ENCODE measurements around the gene WLS. TPM values are rescaled to one million over a fixed set of nuclear protein-coding genes. Genes with fewer than 3 reads are reported as not detected.

Gene WLS
- total RNA-seq, 1 donor from 2014 or later: 306 TPM

DNA sequence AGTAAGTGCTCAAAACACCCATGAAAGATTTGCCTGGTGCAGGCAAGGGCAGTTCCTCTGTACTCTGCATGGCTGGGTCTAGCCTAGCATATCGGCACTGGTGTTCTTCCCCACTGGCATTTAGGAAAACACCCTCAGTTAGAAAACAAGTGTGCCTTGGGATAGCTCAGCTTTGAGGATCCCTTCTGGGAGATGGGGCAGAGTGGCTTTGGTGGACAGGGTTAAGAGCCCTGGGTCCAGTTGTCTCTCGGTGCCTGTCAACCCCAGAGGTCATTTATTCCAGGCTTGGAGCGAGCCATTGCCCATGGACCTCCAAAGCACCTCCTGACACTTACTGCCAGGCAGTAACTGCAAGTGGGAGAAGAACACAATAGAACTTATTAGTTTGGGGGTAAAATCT, 101.1 kb downstream of the WLS start:
- H3K27me3 Mint-ChIP-seq: no peaks in the 10 kb centered on the region
- H3K9me3 Mint-ChIP-seq: no peaks in the 10 kb centered on the region
- TF ChIP-seq, protein P1, sequence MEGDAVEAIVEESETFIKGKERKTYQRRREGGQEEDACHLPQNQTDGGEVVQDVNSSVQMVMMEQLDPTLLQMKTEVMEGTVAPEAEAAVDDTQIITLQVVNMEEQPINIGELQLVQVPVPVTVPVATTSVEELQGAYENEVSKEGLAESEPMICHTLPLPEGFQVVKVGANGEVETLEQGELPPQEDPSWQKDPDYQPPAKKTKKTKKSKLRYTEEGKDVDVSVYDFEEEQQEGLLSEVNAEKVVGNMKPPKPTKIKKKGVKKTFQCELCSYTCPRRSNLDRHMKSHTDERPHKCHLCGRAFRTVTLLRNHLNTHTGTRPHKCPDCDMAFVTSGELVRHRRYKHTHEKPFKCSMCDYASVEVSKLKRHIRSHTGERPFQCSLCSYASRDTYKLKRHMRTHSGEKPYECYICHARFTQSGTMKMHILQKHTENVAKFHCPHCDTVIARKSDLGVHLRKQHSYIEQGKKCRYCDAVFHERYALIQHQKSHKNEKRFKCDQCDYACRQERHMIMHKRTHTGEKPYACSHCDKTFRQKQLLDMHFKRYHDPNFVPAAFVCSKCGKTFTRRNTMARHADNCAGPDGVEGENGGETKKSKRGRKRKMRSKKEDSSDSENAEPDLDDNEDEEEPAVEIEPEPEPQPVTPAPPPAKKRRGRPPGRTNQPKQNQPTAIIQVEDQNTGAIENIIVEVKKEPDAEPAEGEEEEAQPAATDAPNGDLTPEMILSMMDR (conservative IDR thresholded peaks at IDR 0.05): no peak
- no peak for DNase-seq (ENCODE audit: extremely low spot score, unreplicated experiment)
- peaks cover 36% of the 10 kb centered on the region for H3K36me3 Mint-ChIP-seq
- H3K4me1 Mint-ChIP-seq (ENCODE audit: unreplicated experiment): peaks cover 3% of the 10 kb centered on the region
- H3K4me3 Mint-ChIP-seq: no peak overlapping the region
- no peak overlapping the region for H3K27ac Mint-ChIP-seq

DNA sequence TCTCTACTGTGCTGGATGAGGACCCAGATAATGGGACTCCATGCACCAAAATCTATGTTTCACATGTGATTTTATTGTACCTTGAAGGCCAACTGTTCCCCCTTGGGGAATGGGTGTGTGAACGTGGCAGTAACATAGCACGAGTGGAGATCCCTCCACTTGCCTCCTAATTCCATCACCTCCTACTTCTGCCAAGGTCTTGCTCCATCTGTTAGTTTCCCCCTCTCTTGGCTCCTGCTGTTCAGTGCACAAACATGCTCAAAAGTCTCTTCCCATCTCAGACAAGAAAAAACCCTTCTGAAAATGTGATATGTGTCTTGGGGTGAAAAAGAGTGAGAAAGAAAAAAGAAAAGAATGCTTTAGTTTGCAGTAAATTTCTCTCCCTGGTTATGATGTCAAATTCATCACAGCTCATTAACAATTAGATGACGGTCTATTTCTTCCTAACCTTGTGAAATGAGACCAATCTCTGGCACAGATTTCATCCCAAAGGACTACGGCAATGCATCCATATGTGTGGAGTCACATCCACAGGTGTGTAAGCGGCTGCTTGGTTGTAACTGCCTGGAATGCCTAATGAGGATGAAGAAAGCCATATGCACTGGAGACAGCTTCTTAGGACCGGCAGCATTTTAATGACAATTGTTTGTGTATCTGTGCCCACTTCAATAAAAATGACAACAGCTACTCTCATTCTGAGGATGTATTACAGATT, 102.6 kb downstream of the WLS start:
- H3K4me1 Mint-ChIP-seq (ENCODE audit: unreplicated experiment): peaks cover 3% of the 10 kb centered on the region
- H3K27ac Mint-ChIP-seq: no peak overlapping the region
- no peak for DNase-seq (ENCODE audit: extremely low spot score, unreplicated experiment)
- H3K9me3 Mint-ChIP-seq: no peaks in the 10 kb centered on the region
- H3K4me3 Mint-ChIP-seq: no peak overlapping the region
- H3K27me3 Mint-ChIP-seq: no peaks in the 10 kb centered on the region
- TF ChIP-seq, protein P1 (conservative IDR thresholded peaks at IDR 0.05): no peak
- H3K36me3 Mint-ChIP-seq: peaks cover 32% of the 10 kb centered on the region

DNA sequence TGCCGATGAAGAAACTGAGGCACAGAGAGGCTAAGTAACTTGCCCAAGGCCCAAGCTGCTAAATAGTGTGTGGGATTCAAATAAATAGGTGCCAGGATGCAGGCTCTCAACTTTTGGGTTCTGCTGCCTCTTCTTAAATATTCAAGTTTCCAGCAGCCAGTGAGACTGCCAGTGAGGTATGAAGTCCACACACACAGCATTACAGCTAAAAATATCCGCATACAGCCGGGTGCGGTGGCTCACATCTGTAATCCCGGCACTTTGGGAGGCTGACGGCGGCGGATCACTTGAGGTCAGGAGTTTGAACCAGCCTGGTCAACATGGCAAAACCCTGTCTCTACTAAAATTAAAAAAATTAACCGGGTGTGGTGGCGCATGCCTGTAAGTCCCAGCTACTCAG, 103.5 kb downstream of the WLS start:
- H3K27me3 Mint-ChIP-seq: no peaks in the 10 kb centered on the region
- H3K4me3 Mint-ChIP-seq: no peak overlapping the region
- no peaks in the 10 kb centered on the region for H3K9me3 Mint-ChIP-seq
- DNase-seq (ENCODE audit: extremely low spot score, unreplicated experiment): no peak
- H3K27ac Mint-ChIP-seq: no peak overlapping the region
- peaks cover 3% of the 10 kb centered on the region for H3K4me1 Mint-ChIP-seq (ENCODE audit: unreplicated experiment)
- TF ChIP-seq, protein P1 (conservative IDR thresholded peaks at IDR 0.05): no peak
- peaks cover 27% of the 10 kb centered on the region for H3K36me3 Mint-ChIP-seq

DNA sequence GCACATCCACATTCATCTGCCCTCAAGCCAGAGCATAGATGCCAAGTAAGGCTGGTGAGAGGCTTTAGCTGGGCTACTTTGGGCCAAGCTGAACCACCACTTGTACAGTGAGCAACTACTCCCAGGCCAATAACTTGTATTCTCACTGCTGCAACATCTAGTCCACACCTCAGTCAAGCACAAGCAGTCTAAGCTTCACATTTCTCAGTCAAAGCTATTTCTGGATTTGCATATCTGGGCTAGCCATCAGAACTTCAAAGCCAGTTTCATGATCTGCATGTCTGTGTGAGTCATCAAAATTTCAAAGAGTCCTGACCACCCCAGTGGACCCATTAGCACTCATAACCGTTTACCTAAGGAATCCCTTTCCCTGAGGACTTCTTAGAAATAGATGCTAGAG, 104.2 kb downstream of the WLS start:
- Mint-ChIP-seq H3K4me1 (ENCODE audit: unreplicated experiment) (peaks cover 3% of the 10 kb centered on the region), H3K27ac (no peak overlapping the region)
- no peak for DNase-seq (ENCODE audit: extremely low spot score, unreplicated experiment)

DNA sequence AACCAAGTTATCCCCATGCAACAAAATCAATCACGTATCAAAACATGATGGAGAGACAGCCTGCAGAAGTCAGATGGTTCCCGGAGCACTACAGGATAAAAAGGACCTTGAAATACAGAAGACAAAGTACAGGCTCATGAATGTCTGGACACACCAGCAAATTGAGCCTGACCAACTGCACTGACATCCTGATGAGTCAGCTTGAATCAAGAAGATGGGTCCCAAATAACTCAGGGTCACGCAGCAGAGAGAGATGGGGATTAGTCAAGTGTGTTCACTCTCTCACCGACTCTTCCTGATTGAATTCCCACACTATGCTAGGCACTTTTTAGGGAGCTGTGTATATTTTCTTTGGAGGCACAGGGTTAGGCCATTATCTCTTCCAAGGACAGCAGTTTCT, 110.8 kb downstream of the WLS start:
- DNase-seq (ENCODE audit: extremely low spot score, unreplicated experiment): no peak

More for the DNA sequence above, 104.2 kb downstream of the WLS start:
- peaks cover 20% of the 10 kb centered on the region for H3K36me3 Mint-ChIP-seq
- H3K9me3 Mint-ChIP-seq: no peaks in the 10 kb centered on the region
- H3K4me3 Mint-ChIP-seq: no peak overlapping the region
- TF ChIP-seq, protein P1 (conservative IDR thresholded peaks at IDR 0.05): no peak
- H3K27me3 Mint-ChIP-seq: no peaks in the 10 kb centered on the region

More for the DNA sequence above, 110.8 kb downstream of the WLS start:
- H3K4me1 Mint-ChIP-seq (ENCODE audit: unreplicated experiment): peaks cover 12% of the 10 kb centered on the region
- TF ChIP-seq, protein P1 (conservative IDR thresholded peaks at IDR 0.05): no peak
- no peaks in the 10 kb centered on the region for H3K9me3 Mint-ChIP-seq
- H3K27me3 Mint-ChIP-seq: no peaks in the 10 kb centered on the region
- H3K4me3 Mint-ChIP-seq: no peak overlapping the region
- peaks cover 15% of the 10 kb centered on the region for H3K36me3 Mint-ChIP-seq
- no peak overlapping the region for H3K27ac Mint-ChIP-seq

Measured in type B pancreatic cell (in vitro differentiated cells).